ENCODE data around the gene TMEM86B. TPM values are rescaled to one million over a fixed set of nuclear protein-coding genes. Genes with fewer than 3 reads are reported as not detected.
"Not testable (repeated sequence)": the region's sequence is repeated elsewhere in the genome, so short reads cannot be mapped to it uniquely, and the experiment has no call there.

Gene TMEM86B
- total RNA-seq, 1 donor from 2014 or later = 2.9 TPM

DNA sequence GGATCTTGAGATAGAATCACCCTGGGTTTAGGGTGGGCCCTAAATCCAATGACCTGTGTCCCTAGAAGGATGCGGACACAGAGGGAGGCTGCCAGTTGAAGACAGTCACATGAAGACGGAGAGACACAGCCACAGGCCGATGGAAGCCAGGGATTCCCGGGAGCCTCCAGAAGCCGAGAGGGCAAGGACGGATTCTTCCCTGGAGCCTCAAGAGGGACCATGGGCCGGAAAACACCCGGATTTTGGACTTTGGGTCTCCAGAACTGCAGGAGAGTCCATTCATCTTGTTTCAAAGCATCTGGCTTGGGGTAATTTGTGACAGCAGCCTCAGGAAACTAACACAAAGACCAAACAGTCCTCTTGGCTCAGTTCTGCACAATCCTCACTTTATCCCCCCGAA, 2.3 kb downstream of the TMEM86B start:
- TF ChIP-seq POLR2A (IDR thresholded peaks at IDR 0.05) (no peak), POLR2AphosphoS5 (IDR thresholded peaks at IDR 0.05; ENCODE audit: insufficient read depth in 1 of 2, low read depth in 1 of 2) (no peak)
- TF ChIP-seq, protein P1, sequence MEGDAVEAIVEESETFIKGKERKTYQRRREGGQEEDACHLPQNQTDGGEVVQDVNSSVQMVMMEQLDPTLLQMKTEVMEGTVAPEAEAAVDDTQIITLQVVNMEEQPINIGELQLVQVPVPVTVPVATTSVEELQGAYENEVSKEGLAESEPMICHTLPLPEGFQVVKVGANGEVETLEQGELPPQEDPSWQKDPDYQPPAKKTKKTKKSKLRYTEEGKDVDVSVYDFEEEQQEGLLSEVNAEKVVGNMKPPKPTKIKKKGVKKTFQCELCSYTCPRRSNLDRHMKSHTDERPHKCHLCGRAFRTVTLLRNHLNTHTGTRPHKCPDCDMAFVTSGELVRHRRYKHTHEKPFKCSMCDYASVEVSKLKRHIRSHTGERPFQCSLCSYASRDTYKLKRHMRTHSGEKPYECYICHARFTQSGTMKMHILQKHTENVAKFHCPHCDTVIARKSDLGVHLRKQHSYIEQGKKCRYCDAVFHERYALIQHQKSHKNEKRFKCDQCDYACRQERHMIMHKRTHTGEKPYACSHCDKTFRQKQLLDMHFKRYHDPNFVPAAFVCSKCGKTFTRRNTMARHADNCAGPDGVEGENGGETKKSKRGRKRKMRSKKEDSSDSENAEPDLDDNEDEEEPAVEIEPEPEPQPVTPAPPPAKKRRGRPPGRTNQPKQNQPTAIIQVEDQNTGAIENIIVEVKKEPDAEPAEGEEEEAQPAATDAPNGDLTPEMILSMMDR (IDR thresholded peaks at IDR 0.05) = no peak
- Histone ChIP-seq H3K36me3 (peaks cover 0 to 38% of the 10 kb centered on the region in 2 donors), H3K27ac (no peak overlapping the region)

DNA sequence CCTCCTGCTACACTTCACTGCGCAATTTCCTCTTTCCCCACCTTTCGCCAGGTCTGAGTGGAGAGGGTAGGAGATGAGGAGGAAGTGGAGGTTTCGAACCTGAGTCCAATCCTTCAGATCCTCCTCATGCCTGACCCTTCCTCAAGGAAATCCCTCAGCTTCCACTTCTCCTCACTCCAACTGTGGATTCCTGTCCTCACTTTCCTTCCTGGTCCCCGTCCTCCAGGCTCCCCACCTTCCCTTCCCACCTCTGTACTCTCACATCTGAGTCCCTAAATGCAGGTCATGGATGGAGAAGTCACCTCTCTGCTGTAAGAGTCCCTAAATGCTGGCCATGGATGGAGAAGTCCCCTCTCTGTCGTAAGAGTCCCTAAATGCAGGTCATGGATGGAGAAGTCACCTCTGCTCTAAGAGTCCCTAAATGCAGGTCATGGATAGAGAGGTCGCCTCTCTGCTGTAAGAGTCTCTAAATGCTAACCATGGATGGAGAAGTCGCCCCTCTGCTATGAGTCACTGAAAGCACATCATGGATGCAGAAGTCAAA, 3.1 kb downstream of the TMEM86B start:
- Histone ChIP-seq H3K4me3 (no peak overlapping the region), H3K9me3 (no peaks in the 10 kb centered on the region), H3K27me3 (no peaks in the 10 kb centered on the region), H3K4me1 (no peaks in the 10 kb centered on the region), H3K36me3 (peaks cover 0 to 30% of the 10 kb centered on the region in 2 donors), H3K27ac (no peak overlapping the region)
- TF ChIP-seq POLR2AphosphoS5 (IDR thresholded peaks at IDR 0.05; ENCODE audit: insufficient read depth in 1 of 2, low read depth in 1 of 2) = no peak
- TF ChIP-seq, protein P1 (IDR thresholded peaks at IDR 0.05) = no peak
- DNase-seq (ENCODE audit: extremely low spot score in 2 of 2) = no peak
- intact Hi-C loops (cut with DNase I) = no loop called here

More for the DNA sequence above, 2.3 kb downstream of the TMEM86B start:
- DNase-seq (ENCODE audit: extremely low spot score in 2 of 2) = no peak
- intact Hi-C loops (cut with DNase I) = no loop called here
- no peak overlapping the region for H3K4me3 ChIP-seq
- H3K9me3 ChIP-seq = no peaks in the 10 kb centered on the region
- no peaks in the 10 kb centered on the region for H3K27me3 ChIP-seq
- H3K4me1 ChIP-seq = no peaks in the 10 kb centered on the region

DNA sequence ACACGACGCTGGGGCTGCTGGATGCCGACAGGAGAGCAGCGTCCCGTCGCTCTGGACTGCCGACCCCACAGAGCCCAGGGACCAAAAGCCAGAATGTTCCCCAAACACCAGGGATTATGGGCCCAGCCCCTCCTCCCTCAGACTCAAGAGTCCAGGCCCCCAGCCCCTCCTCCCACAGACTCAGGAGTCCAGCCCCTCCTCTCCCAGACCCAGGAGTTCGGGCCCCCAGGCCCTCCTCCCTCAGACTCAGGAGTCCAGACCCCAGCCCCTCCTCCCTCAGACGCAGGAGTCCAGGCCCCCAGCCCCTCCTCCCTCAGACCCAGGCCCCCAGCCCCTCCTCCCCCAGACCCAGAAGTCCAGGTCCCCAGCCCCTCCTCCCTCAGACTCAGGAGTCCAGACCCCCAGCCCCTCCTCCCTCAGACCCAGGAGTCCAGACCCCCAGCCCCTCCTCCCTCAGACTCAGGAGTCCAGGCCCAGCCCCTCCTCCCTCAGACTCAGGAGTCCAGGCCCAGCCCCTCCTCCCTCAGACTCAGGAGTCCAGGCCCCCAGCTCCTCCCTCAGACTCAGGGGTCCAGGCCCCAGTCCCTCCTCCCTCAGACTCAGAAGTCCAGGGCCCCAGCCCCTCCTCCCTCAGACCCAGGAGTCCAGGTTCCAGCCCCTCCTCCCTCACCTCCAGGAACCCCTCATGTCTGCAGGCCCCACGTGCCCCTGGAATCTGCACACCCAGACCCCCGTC, 3.7 kb downstream of the TMEM86B start:
- H3K27me3 ChIP-seq; DNase-seq (ENCODE audit: extremely low spot score in 2 of 2); intact Hi-C loops (cut with DNase I); H3K9me3 ChIP-seq; H3K4me1 ChIP-seq; H3K4me3 ChIP-seq; H3K27ac ChIP-seq: not testable (repeated sequence)
- peaks cover 0 to 23% of the 10 kb centered on the region in 2 donors for H3K36me3 ChIP-seq

- no peak for TF ChIP-seq POLR2A (IDR thresholded peaks at IDR 0.05)
- TF ChIP-seq POLR2AphosphoS5 (IDR thresholded peaks at IDR 0.05; ENCODE audit: insufficient read depth in 1 of 2, low read depth in 1 of 2) = no peak
- TF ChIP-seq, protein P1 (IDR thresholded peaks at IDR 0.05) = no peak
- Histone ChIP-seq H3K9me3 (no peaks in the 10 kb centered on the region), H3K27me3 (no peaks in the 10 kb centered on the region), H3K36me3 (peaks cover 0 to 17% of the 10 kb centered on the region in 2 donors), H3K4me3 (no peak overlapping the region), H3K27ac (no peak overlapping the region), H3K4me1 (no peaks in the 10 kb centered on the region)
- intact Hi-C loops (cut with DNase I) = no loop called here
- no peak for DNase-seq (ENCODE audit: extremely low spot score in 2 of 2)
These were observed 4.4 kb downstream of the TMEM86B start for GRCh38 chr19:55224038-55224665.

GRCh38 chr19:55223291-55224037, 5.1 kb downstream of the TMEM86B start:
- TF ChIP-seq POLR2AphosphoS5 (IDR thresholded peaks at IDR 0.05; ENCODE audit: insufficient read depth in 1 of 2, low read depth in 1 of 2) = no peak
- TF ChIP-seq, protein P1 (IDR thresholded peaks at IDR 0.05) = no peak
- no peak for TF ChIP-seq POLR2A (IDR thresholded peaks at IDR 0.05)
- H3K4me3 ChIP-seq = no peak overlapping the region

More at GRCh38 chr19:55223291-55224037, 5.1 kb downstream of the TMEM86B start:
- H3K27me3 ChIP-seq = no peaks in the 10 kb centered on the region
- intact Hi-C loops (cut with DNase I) = no loop called here
- no peak for DNase-seq (ENCODE audit: extremely low spot score in 2 of 2)
- no peak overlapping the region for H3K27ac ChIP-seq
- H3K36me3 ChIP-seq = peaks cover 0 to 16% of the 10 kb centered on the region in 2 donors
- no peaks in the 10 kb centered on the region for H3K9me3 ChIP-seq
- H3K4me1 ChIP-seq = no peaks in the 10 kb centered on the region

All from vagina (tissue), 2 donors.